HCT116 (cell line): ENCODE results near the gene TMC1. TPM values are rescaled to one million over a fixed set of nuclear protein-coding genes. Genes with fewer than 3 reads are reported as not detected.

Source experiments
- ATAC-seq: fragments of 200-7000 bp; cut with Tn5 transposase; 2 replicates; pipeline ENCODE4 v1.9.1; 2020; ENCODE audit warnings: mild to moderate bottlenecking, moderate library complexity
- BruUV-seq: library from RNA; stranded (reverse); fragments of 400-500 nt; replicated peaks from 2 replicates; lab custom pipeline; 2021; lab: Mats Ljungman, UMichigan
- CTCF ChIA-PET: fragments of 300-600 bp; sonication (Branson Sonifier 250); formaldehyde crosslinking; loops from one replicate; lab custom pipeline; 2021; ENCODE audit warnings: antibody characterized with exemption; lab: Charles Lee
- POLR2A ChIA-PET: fragments of 300-600, 350-600 bp; sonication (Branson Sonifier 250); formaldehyde crosslinking; loops from one replicate; lab custom pipeline; 2021; ENCODE audit warnings: antibody characterized with exemption; lab: Charles Lee
- RAD21 ChIA-PET, 2 experiments: fragments of 300-600 bp; sonication (Branson Sonifier 250); formaldehyde crosslinking; loops; one replicate each; lab custom pipeline; 2023; ENCODE audit warnings: low total read pairs in 2 of 2; ENCODE audit not compliant: uncharacterized antibody in 2 of 2, unreplicated experiment in 2 of 2, low non-redundant PET in 1 of 2; lab: Charles Lee
- DNase-seq: peaks from one replicate; pipeline ENCODE4 v3.0.0-alpha.2; 2010; ENCODE audit warnings: low read depth, low spot score
- H2AFZ ChIP-seq: fragments of 200-600 bp; shearing (Covaris generic), sonication (generic); 2 replicates; pipeline ENCODE4 v1.6.1; 2017; ENCODE audit warnings: low read depth, mixed run types, mixed read lengths, antibody characterized with exemption, low read length; ENCODE audit not compliant: poor library complexity, severe bottlenecking
- H3K27ac ChIP-seq: 2 replicates; pipeline ENCODE4 v1.5.1; 2012; ENCODE audit warnings: low read depth, low read length
- H3K27me3 ChIP-seq: fragments of 200-600 bp; sonication (generic); 2 replicates; pipeline ENCODE4 v1.6.1; 2016; ENCODE audit warnings: mixed run types, low read length, mixed read lengths; ENCODE audit not compliant: insufficient read depth
- H3K36me3 ChIP-seq, 2 experiments: fragments of 200-500 bp in 1 of 2; fragments of 200-600 bp in 1 of 2; sonication (Bioruptor generic) in 1 of 2; sonication (generic) in 1 of 2; 2 replicates each; pipeline versions ENCODE4 v1.5.1 to v1.6.1; 2014 to 2016; ENCODE audit warnings: low read length in 2 of 2, inconsistent platforms in 1 of 2, mixed read lengths in 1 of 2, mixed run types in 1 of 2; ENCODE audit not compliant: insufficient read depth in 2 of 2, control insufficient read depth in 1 of 2
- H3K4me1 ChIP-seq, 2 experiments: fragments of 200-600 bp in 1 of 2; sonication (generic) in 1 of 2; 2 replicates each; pipeline versions ENCODE4 v1.5.1 to v1.6.1; 2012 to 2017; ENCODE audit warnings: low read length in 2 of 2, inconsistent platforms in 1 of 2, mild to moderate bottlenecking in 1 of 2, mixed read lengths in 1 of 2, mixed run types in 1 of 2, moderate library complexity in 1 of 2; ENCODE audit not compliant: insufficient read depth in 2 of 2, control insufficient read depth in 1 of 2
- H3K4me2 ChIP-seq: fragments of 200-600 bp; sonication (generic); 2 replicates; pipeline ENCODE4 v1.6.1; 2017; ENCODE audit warnings: mixed run types, low read length, mixed read lengths
- H3K4me3 ChIP-seq, 2 experiments: fragments of 200-600 bp in 1 of 2; sonication (generic) in 1 of 2; replicated peaks in 1 of 2; 2 replicates each; pipeline ENCODE4 v1.5.1; 2011 to 2016; ENCODE audit warnings: low read length in 2 of 2, control low read depth in 1 of 2, low read depth in 1 of 2, mild to moderate bottlenecking in 1 of 2, mixed read lengths in 1 of 2, mixed run types in 1 of 2
- H3K79me2 ChIP-seq: fragments of 200-600 bp; sonication (generic); 2 replicates; pipeline ENCODE4 v1.6.1; 2017; ENCODE audit warnings: mild to moderate bottlenecking, mixed run types, low read length, moderate library complexity, mixed read lengths; ENCODE audit not compliant: insufficient read depth
- H3K9ac ChIP-seq: fragments of 200-600 bp; sonication (generic); 2 replicates; pipeline ENCODE4 v1.6.1; 2016; ENCODE audit warnings: low read length, mixed read lengths
- H3K9me2 ChIP-seq: fragments of 200-600 bp; sonication (generic), shearing (Covaris generic); 2 replicates; pipeline ENCODE4 v1.6.1; 2017; ENCODE audit warnings: mixed run types, mild to moderate bottlenecking, moderate library complexity; ENCODE audit not compliant: insufficient read depth
- H3K9me3 ChIP-seq, 2 experiments: fragments of 200-500 bp in 1 of 2; fragments of 200-600 bp in 1 of 2; sonication (Bioruptor generic) in 1 of 2; sonication (generic) in 1 of 2; 2 replicates each; pipeline ENCODE4 v1.6.1; 2014 to 2017; ENCODE audit warnings: low read length in 2 of 2, mixed read lengths in 2 of 2, inconsistent platforms in 1 of 2, low read depth in 1 of 2, mild to moderate bottlenecking in 1 of 2, mixed run types in 1 of 2, moderate library complexity in 1 of 2; ENCODE audit not compliant: control insufficient read depth in 1 of 2, insufficient read depth in 1 of 2
- H4K20me1 ChIP-seq: fragments of 200-600 bp; sonication (generic), shearing (Covaris generic); 2 replicates; pipeline ENCODE4 v1.6.1; 2017; ENCODE audit warnings: mixed run types, mild to moderate bottlenecking, moderate library complexity; ENCODE audit not compliant: insufficient read depth
- CBX3 ChIP-seq: IDR thresholded peaks from 2 replicates; pipeline ENCODE4 v1.6.1; 2012; ENCODE audit warnings: low read depth
- CEBPB ChIP-seq: IDR thresholded peaks from 2 replicates; pipeline ENCODE4 v1.6.1; 2012; ENCODE audit warnings: low read depth
- CTCF ChIP-seq, 3 experiments: fragments of 200-600 bp in 1 of 3; sonication (generic) in 1 of 3; IDR thresholded peaks in 2 of 3; conservative IDR thresholded peaks in 1 of 3; 2 replicates each; pipeline ENCODE4 v1.5.1; 2012 to 2017; ENCODE audit warnings: low read depth in 2 of 3, low read length in 2 of 3, antibody characterized with exemption in 1 of 3, borderline replicate concordance in 1 of 3, control low read depth in 1 of 3, mild to moderate bottlenecking in 1 of 3, mixed read lengths in 1 of 3, mixed run types in 1 of 3, moderate library complexity in 1 of 3; ENCODE audit not compliant: insufficient read depth in 1 of 3
- EGR1 ChIP-seq: IDR thresholded peaks from 2 replicates; pipeline ENCODE4 v1.6.1; 2012; ENCODE audit warnings: low read depth
- ELF1 ChIP-seq: IDR thresholded peaks from 2 replicates; pipeline ENCODE4 v1.6.1; 2012; ENCODE audit warnings: low read depth, borderline replicate concordance
- EZH2 ChIP-seq: fragments of 200-600 bp; sonication (generic); IDR thresholded peaks from 2 replicates; pipeline ENCODE4 v1.6.1; 2017; ENCODE audit warnings: antibody characterized with exemption, mixed run types
- EZH2phosphoT487 ChIP-seq: fragments of 200-600 bp; IDR thresholded peaks from 2 replicates; pipeline ENCODE4 v1.6.1; 2018; ENCODE audit warnings: antibody characterized with exemption, borderline replicate concordance
- FOSL1 ChIP-seq: IDR thresholded peaks from 2 replicates; pipeline ENCODE4 v1.6.1; 2012; ENCODE audit warnings: low read depth
- JUND ChIP-seq: IDR thresholded peaks from 2 replicates; pipeline ENCODE4 v1.6.1; 2012
- MAX ChIP-seq: IDR thresholded peaks from 2 replicates; pipeline ENCODE4 v1.6.1; 2012
- POLR2A ChIP-seq: IDR thresholded peaks from 2 replicates; pipeline ENCODE4 v1.7.0; 2011; ENCODE audit warnings: borderline replicate concordance; ENCODE audit not compliant: insufficient read depth, insufficient read length; ENCODE audit errors: extremely low read depth
- POLR2AphosphoS5 ChIP-seq: IDR thresholded peaks from 2 replicates; pipeline ENCODE4 v1.6.1; 2011; ENCODE audit warnings: mild to moderate bottlenecking, low read depth, low read length, moderate library complexity
- SIN3A ChIP-seq: IDR thresholded peaks from 2 replicates; pipeline ENCODE4 v1.6.1; 2012; ENCODE audit warnings: low read depth
- SRF ChIP-seq: IDR thresholded peaks from 2 replicates; pipeline ENCODE4 v1.6.1; 2012; ENCODE audit warnings: low read depth
- TCF7L2 ChIP-seq: IDR thresholded peaks from 2 replicates; pipeline ENCODE4 v1.7.0; 2011; ENCODE audit warnings: borderline replicate concordance, inconsistent platforms; ENCODE audit not compliant: insufficient read depth, insufficient read length; ENCODE audit errors: extremely low read depth
- YY1 ChIP-seq: IDR thresholded peaks from 2 replicates; pipeline ENCODE4 v1.6.1; 2011; ENCODE audit warnings: low read length, low read depth, moderate library complexity, mild to moderate bottlenecking; ENCODE audit not compliant: insufficient replicate concordance; ENCODE audit errors: extremely low read depth
- ZBTB33 ChIP-seq: IDR thresholded peaks from 2 replicates; pipeline ENCODE4 v1.6.1; 2011; ENCODE audit warnings: mild to moderate bottlenecking, low read length, moderate library complexity; ENCODE audit not compliant: insufficient replicate concordance; ENCODE audit errors: extremely low read depth
- ZNF274 ChIP-seq: fragments of 200-500 bp; sonication (Bioruptor generic); IDR thresholded peaks from 2 replicates; pipeline ENCODE4 v1.6.1; 2014; ENCODE audit warnings: mild to moderate bottlenecking, low read depth, low read length, inconsistent platforms
- intact Hi-C: fragments of 100-400 bp; cut with micrococcal nuclease; formaldehyde crosslinking; loops from 2 replicates; pipeline ENCODE4 v1.10.0; 2022
- total RNA-seq: library from RNA; stranded (reverse); gene quantifications from one replicate; pipeline ENCODE4 v1.2.1, GENCODE V29; 2021; ENCODE audit not compliant: unreplicated experiment
- TF ChIP-seq, protein P1 (sequence below): IDR thresholded peaks from 2 replicates; pipeline ENCODE4 v1.6.1; 2012

TMC1 gene
- total RNA-seq, 1 experiment from 2014 or later, result 0.57 TPM

GRCh38 chr9:72537011-72537545, 15.7 kb downstream of the TMC1 start:
- RAD21 ChIA-PET, result no interaction called here
- Histone ChIP-seq H3K27me3 (no peaks in the 10 kb centered on the region), H3K9ac (no peak overlapping the region), H3K4me2 (no peak overlapping the region), H3K9me3 (no peaks in the 10 kb centered on the region), H4K20me1 (no peaks in the 10 kb centered on the region), H3K27ac (no peak overlapping the region), H3K4me1 (peaks cover 10 to 33% of the 10 kb centered on the region in 2 experiments; a peak in 3 of 4 replicates), H3K9me2 (no peaks in the 10 kb centered on the region), H3K36me3 (no peaks in the 10 kb centered on the region), H2AFZ (no peak overlapping the region), H3K79me2 (no peaks in the 10 kb centered on the region), H3K4me3 (no peak overlapping the region)
- POLR2A ChIA-PET, result interaction anchor here (1.1 kb wide), 1 partner anchor 172 kb away, joined by 3 read pairs; the partner anchor contains the start of gene ZFAND5
- CTCF ChIA-PET, result no interaction called here
- intact Hi-C loops, result no loop called here
- TF ChIP-seq SRF (no peak), JUND (no peak), CEBPB (no peak), TCF7L2 (no peak), CBX3 (no peak), ELF1 (no peak), EGR1 (no peak), FOSL1 (no peak), SIN3A (no peak), YY1 (no peak), EZH2phosphoT487 (no peak), MAX (no peak), POLR2AphosphoS5 (no peak), EZH2 (no peak), ZNF274 (no peak), POLR2A (no peak), CTCF (IDR thresholded peaks at IDR 0.05 in 2 of 3, conservative IDR thresholded peaks at IDR 0.05 in 1 of 3; ENCODE audit: borderline replicate concordance in 1 of 3, insufficient read depth in 1 of 3, low read depth in 2 of 3, low read length in 2 of 3) (no peak), ZBTB33 (no peak)
- TF ChIP-seq, protein P1, sequence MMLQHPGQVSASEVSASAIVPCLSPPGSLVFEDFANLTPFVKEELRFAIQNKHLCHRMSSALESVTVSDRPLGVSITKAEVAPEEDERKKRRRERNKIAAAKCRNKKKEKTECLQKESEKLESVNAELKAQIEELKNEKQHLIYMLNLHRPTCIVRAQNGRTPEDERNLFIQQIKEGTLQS, result no peak
- BruUV-seq, result no TSS peak
- DNase-seq (no peak), ATAC-seq (no peak)
